Erythroblast (primary cell): ENCODE data around the gene MYL2.

ENCODE experiments used
- DNase-seq, 2 experiments: peaks; one replicate each; lab custom pipeline; 2025; lab: John Stamatoyannopoulos, UW
- GATA1 ChIP-seq: IDR thresholded peaks from 2 replicates; pipeline ENCODE4 v1.6.1; 2011; ENCODE audit warnings: low read depth, mild to moderate bottlenecking, control low read depth, low read length, moderate library complexity
- POLR2A ChIP-seq: IDR thresholded peaks from 2 replicates; pipeline ENCODE4 v1.6.1; 2011; ENCODE audit warnings: mild to moderate bottlenecking, low read length

Gene MYL2

DNA sequence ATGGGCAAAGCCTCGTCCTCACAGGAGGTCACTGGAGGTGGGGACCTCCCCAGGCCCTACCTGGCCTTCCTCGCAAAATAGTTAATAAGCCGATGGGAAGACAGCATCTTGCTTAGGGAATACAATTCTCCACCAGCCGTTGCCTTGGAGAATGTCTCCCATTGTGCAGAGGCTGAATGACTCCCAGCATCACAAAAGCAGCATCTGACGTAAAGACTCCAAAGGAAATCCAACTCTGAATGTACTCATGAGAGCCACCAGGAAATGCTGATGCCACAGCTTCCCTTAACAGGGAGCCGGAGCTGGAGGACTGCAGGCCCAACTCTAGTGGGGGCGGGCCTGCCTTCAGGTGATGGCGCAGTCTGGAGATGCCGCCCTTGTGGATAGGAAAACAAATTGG lies 58.0 kb downstream of the MYL2 start:
- DNase-seq, result no peak
- TF ChIP-seq GATA1 (no peak), POLR2A (no peak)

DNA sequence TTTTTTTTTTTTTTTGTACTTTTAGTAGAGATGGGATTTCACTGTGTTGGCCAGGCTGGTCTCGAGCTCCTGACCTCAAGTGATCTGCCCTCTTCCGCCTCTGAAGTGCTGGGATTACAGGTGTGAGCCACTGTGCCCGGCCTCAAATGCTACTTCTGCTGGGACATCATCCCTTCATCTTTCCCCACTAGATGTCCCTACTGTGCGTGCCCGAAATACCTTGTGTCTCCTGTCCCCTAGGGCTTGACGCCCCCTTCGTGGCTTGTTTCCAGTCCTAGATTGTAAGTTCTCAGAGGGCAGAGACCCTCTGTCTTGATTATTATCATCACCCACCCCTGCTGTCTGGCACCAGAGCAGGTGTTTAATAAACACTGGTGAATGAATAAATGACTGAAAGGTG lies 58.6 kb downstream of the MYL2 start:
- DNase-seq, result no peak
- no peak for TF ChIP-seq POLR2A
- TF ChIP-seq GATA1, result no peak
